ENCODE measurements around the gene SMTNL1. TPM values are rescaled to one million over a fixed set of nuclear protein-coding genes. Genes with fewer than 3 reads are reported as not detected.

Gene SMTNL1
- total and polyA plus RNA-seq, 9 of the 15 experiments (the other 6 are each of a cell fraction or from before 2014, with no cell fraction given): not detected

GRCh38 chr11:57500515-57500914 lies 36.9 kb upstream of the SMTNL1 start:
- peak; percentile 1; the same call in 1 of the 3 replicates for ATAC-seq
- Histone ChIP-seq H3K79me2 (ENCODE audit: control insufficient read depth, insufficient read depth, low read length) (peaks cover 8% of the 10 kb centered on the region; the same call in 1 of the 3 replicates), H3K4me2 (ENCODE audit: insufficient read depth, low read length) (peak overlapping the region; percentile 71; the same call in 1 of the 2 replicates), H2AFZ (ENCODE audit: low read depth, low read length) (no peak overlapping the region), H3K27me3 (ENCODE audit: control insufficient read depth in 2 of 2, insufficient read depth in 2 of 2, low read length in 2 of 2) (no peaks in the 10 kb centered on the region), H3K27ac (ENCODE audit: extremely low read depth, low read depth, low read length) (no peak overlapping the region; the same call in 2 of the 3 replicates), H3K9ac (ENCODE audit: insufficient read depth in 1 of 2, low read depth in 2 of 2, low read length in 2 of 2) (peak overlapping the region in 1 of 2 experiments; percentile 11; a peak in 1 of 4 replicates), H3K4me1 (replicated peaks in 1 of 2; ENCODE audit: control insufficient read depth in 2 of 2, insufficient read depth in 2 of 2, low read length in 2 of 2) (peaks cover 16 to 26% of the 10 kb centered on the region in 2 experiments), H3K4me3 (no peak overlapping the region), H4K20me1 (replicated peaks; ENCODE audit: control insufficient read depth, insufficient read depth, low read length) (peaks cover 24% of the 10 kb centered on the region), H3K9me1 (ENCODE audit: control insufficient read depth, insufficient read depth, low read length) (no peaks in the 10 kb centered on the region), H3K36me3 (ENCODE audit: control insufficient read depth, insufficient read depth, low read length) (peaks cover 77% of the 10 kb centered on the region), H3K9me3 (replicated peaks; ENCODE audit: control insufficient read depth, insufficient read depth, low read depth, low read length) (no peaks in the 10 kb centered on the region)
- ChIA-PET POLR2A (interaction anchor here (0.6 to 4.5 kb wide), 4 partner anchors 11 to 97 kb away, joined by 3 to 25 read pairs (median 3); partner anchors contain the start of gene SLC43A1), CTCF (ENCODE audit: low intra/inter-chr PET ratio) (no interaction called here)
- WGBS (ENCODE audit: insufficient coverage, low coverage, missing lambda C conversion rate): 92% methylated on average over 8 of the region's 8 CpGs
- TF ChIP-seq MTF1 (CRISPR knock-in tag; IDR thresholded peaks at IDR 0.05; ENCODE audit: borderline replicate concordance) (no peak), SPI1 (IDR thresholded peaks at IDR 0.05; ENCODE audit: borderline replicate concordance, low read depth, low read length) (no peak), MYBL2 (IDR thresholded peaks at IDR 0.05; ENCODE audit: low read depth) (no peak), MYBL2 (CRISPR knock-in tag; IDR thresholded peaks at IDR 0.05; ENCODE audit: borderline replicate concordance) (no peak), NBN (IDR thresholded peaks at IDR 0.05; ENCODE audit: low read depth) (no peak), LEF1 (IDR thresholded peaks at IDR 0.05) (no peak), HDAC1 (IDR thresholded peaks at IDR 0.05) (no peak), PHF8 (IDR thresholded peaks at IDR 0.05; ENCODE audit: borderline replicate concordance, low read length) (no peak), ESRRB (CRISPR knock-in tag; IDR thresholded peaks at IDR 0.05; ENCODE audit: borderline replicate concordance) (no peak), RBM25 (IDR thresholded peaks at IDR 0.05; ENCODE audit: low read depth, low read length, severe bottlenecking) (no peak), MTA3 (IDR thresholded peaks at IDR 0.05; ENCODE audit: borderline replicate concordance) (no peak), MAFG (tag; conservative IDR thresholded peaks at IDR 0.05) (no peak), PHF21A (IDR thresholded peaks at IDR 0.05; ENCODE audit: borderline replicate concordance, low read depth) (no peak), BRD4 (IDR thresholded peaks at IDR 0.05) (no peak)
- TF ChIP-seq, protein P1, sequence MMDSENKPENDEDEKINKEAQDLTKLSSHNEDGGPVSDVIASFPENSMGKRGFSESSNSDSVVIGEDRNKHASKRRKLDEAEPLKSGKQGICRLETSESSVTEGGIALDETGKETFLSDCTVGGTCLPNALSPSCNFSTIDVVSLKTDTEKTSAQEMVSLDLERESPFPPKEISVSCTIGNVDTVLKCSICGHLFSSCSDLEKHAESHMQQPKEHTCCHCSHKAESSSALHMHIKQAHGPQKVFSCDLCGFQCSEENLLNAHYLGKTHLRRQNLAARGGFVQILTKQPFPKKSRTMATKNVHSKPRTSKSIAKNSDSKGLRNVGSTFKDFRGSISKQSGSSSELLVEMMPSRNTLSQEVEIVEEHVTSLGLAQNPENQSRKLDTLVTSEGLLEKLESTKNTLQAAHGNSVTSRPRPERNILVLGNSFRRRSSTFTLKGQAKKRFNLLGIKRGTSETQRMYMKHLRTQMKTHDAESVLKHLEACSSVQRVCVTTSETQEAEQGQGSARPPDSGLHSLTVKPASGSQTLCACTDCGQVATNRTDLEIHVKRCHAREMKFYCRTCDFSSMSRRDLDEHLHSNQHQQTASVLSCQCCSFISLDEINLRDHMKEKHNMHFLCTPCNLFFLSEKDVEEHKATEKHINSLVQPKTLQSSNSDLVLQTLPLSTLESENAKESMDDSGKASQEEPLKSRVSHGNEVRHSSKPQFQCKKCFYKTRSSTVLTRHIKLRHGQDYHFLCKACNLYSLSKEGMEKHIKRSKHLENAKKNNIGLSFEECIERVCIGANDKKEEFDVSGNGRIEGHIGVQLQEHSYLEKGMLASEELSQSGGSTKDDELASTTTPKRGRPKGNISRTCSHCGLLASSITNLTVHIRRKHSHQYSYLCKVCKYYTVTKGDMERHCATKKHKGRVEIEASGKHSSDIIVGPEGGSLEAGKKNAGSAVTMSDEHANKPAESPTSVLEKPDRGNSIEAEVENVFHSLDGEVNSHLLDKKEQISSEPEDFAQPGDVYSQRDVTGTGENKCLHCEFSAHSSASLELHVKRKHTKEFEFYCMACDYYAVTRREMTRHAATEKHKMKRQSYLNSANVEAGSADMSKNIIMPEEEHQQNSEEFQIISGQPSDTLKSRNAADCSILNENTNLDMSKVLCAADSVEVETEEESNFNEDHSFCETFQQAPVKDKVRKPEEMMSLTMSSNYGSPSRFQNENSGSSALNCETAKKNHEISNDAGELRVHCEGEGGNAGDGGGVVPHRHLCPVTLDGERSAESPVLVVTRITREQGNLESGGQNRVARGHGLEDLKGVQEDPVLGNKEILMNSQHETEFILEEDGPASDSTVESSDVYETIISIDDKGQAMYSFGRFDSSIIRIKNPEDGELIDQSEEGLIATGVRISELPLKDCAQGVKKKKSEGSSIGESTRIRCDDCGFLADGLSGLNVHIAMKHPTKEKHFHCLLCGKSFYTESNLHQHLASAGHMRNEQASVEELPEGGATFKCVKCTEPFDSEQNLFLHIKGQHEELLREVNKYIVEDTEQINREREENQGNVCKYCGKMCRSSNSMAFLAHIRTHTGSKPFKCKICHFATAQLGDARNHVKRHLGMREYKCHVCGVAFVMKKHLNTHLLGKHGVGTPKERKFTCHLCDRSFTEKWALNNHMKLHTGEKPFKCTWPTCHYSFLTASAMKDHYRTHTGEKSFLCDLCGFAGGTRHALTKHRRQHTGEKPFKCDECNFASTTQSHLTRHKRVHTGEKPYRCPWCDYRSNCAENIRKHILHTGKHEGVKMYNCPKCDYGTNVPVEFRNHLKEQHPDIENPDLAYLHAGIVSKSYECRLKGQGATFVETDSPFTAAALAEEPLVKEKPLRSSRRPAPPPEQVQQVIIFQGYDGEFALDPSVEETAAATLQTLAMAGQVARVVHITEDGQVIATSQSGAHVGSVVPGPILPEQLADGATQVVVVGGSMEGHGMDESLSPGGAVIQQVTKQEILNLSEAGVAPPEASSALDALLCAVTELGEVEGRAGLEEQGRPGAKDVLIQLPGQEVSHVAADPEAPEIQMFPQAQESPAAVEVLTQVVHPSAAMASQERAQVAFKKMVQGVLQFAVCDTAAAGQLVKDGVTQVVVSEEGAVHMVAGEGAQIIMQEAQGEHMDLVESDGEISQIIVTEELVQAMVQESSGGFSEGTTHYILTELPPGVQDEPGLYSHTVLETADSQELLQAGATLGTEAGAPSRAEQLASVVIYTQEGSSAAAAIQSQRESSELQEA (IDR thresholded peaks at IDR 0.05; ENCODE audit: low read depth): no peak
- DNase-seq (ENCODE audit: extremely low read depth in 1 of 4, low spot score in 3 of 4): no peak
- FAIRE-seq: no peak
- intact Hi-C loops (cut with micrococcal nuclease) (no loop called here), in situ Hi-C loops (cut with MboI) (no loop called here)
- BruUV-seq (replicated peaks): no TSS peak

Measured in K562 (cell line).